ENCODE data around the gene FOLR1. TPM values are rescaled to one million over a fixed set of nuclear protein-coding genes. Genes with fewer than 3 reads are reported as not detected.
A peak's percentile ranks its signal among the peaks of the same experiment; 100 is the strongest.

Gene FOLR1
- total RNA-seq, 1 donor from 2014 or later, result not detected

DNA sequence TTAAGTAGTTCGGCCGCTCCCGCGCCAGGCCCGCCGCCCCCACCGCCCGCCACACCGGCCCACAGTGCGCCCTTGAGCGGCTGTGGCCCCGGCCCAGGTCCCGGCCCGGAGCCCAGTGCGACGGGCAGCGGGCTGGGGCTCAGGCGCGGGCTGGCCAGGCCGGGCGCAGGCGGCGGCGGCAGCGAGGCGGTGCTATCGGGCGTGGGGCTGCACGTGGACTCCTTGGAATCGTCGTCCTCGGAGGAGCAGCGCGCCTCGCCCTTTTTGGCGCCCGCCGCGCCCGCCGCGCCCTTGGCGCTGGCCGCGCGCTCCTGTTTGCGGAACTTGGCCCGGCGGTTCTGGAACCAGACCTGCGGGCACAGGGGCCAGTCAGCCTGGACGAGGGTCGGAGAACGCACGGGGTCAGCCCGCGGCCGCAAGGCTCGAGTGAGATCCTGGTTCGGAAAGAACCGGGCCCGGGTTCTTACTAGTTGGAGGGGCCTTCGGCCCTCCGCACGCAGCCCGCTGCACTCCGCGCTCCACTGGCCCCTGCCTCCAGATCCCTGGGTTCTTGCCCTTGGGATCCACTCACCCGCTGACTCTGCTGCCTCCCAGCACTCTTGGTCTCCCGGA lies 48.0 kb downstream of the FOLR1 start:
- H3K9me3 Mint-ChIP-seq, result no peaks in the 10 kb centered on the region
- H3K4me1 Mint-ChIP-seq, result peaks cover 26% of the 10 kb centered on the region
- TF ChIP-seq, protein P1, sequence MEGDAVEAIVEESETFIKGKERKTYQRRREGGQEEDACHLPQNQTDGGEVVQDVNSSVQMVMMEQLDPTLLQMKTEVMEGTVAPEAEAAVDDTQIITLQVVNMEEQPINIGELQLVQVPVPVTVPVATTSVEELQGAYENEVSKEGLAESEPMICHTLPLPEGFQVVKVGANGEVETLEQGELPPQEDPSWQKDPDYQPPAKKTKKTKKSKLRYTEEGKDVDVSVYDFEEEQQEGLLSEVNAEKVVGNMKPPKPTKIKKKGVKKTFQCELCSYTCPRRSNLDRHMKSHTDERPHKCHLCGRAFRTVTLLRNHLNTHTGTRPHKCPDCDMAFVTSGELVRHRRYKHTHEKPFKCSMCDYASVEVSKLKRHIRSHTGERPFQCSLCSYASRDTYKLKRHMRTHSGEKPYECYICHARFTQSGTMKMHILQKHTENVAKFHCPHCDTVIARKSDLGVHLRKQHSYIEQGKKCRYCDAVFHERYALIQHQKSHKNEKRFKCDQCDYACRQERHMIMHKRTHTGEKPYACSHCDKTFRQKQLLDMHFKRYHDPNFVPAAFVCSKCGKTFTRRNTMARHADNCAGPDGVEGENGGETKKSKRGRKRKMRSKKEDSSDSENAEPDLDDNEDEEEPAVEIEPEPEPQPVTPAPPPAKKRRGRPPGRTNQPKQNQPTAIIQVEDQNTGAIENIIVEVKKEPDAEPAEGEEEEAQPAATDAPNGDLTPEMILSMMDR (conservative IDR thresholded peaks at IDR 0.05), result no peak
- H3K36me3 Mint-ChIP-seq (ENCODE audit: low read depth), result peaks cover 23% of the 10 kb centered on the region
- no peak for DNase-seq (ENCODE audit: low read depth, low spot score)
- H3K27me3 Mint-ChIP-seq (ENCODE audit: low read depth), result peaks cover 51% of the 10 kb centered on the region
- H3K27ac Mint-ChIP-seq (ENCODE audit: unreplicated experiment), result peak overlapping the region; percentile 12
- H3K4me3 Mint-ChIP-seq, result peak overlapping the region; percentile 82

DNA sequence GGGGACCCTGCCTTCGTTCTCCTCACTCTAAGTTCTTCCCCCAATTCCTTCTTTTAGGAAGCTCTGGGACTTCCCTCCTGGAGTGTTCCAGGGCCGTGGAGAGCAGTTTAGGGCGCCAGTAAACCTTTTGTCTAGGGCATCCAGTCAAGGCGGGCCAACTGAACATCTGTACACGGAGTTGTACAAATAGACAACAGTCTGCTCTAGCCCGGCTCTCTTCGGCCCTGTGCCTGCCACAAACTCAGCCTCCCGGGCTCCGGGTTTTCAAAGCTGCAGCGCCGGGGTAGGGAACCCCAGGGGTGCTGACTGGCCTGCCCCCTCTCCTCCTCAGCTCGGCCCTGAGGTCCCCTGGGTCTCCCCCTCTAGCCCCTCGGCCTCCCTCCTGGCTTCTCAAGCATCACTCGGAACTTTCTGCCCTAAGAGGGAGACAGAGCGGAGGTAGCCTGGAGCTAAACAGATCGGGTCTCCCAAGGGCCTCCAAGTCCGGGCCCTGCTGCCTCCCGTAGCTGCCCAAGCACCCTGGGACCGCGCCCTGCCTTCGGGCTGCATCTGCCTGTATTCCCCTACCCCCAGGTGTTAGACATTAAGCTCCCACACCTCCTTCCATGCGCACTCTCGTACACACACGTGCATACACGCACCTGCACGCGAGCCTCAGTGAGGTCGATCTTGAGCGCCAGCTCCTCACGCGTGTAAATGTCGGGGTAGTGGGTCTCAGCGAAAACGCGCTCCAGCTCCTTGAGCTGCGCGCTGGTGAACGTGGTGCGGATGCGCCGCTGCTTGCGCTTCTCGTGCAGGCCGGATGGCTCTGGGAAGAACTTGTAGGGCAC lies 48.7 kb downstream of the FOLR1 start:
- H3K27ac Mint-ChIP-seq (ENCODE audit: unreplicated experiment), result peak overlapping the region; percentile 71
- H3K27me3 Mint-ChIP-seq (ENCODE audit: low read depth), result peaks cover 51% of the 10 kb centered on the region
- peak overlapping the region; percentile 82 for H3K4me3 Mint-ChIP-seq

DNA sequence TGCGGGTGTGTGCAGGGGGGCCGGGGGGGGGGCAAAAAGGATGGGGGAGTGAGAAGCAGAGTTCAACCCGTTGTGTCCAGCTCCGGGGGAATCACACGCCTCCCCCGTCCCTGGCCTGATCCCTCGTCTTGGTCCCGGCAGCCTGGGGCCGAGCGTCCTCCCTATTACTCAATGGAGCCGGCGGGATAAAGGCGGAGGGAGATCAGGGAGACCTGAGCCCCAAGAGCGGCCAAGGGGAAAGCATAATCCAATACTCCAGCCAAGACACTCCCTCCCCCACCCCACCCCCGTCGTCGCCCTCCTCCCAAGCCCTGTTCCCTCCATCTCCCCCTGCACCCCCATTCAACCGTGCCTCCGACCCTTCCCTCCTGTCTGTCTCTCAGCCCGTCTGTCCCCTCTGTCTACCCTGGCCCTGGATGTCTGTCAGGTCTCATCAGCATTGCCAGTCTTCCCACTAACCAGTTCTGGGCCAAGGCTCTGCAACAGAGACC lies 49.4 kb downstream of the FOLR1 start:
- H3K27me3 Mint-ChIP-seq (ENCODE audit: low read depth), result peaks cover 51% of the 10 kb centered on the region
- peak overlapping the region; percentile 67 for H3K4me3 Mint-ChIP-seq
- TF ChIP-seq, protein P1 (conservative IDR thresholded peaks at IDR 0.05), result no peak
- DNase-seq (ENCODE audit: low read depth, low spot score), result no peak
- no peak overlapping the region for H3K27ac Mint-ChIP-seq (ENCODE audit: unreplicated experiment)
- H3K4me1 Mint-ChIP-seq, result peaks cover 27% of the 10 kb centered on the region
- peaks cover 23% of the 10 kb centered on the region for H3K36me3 Mint-ChIP-seq (ENCODE audit: low read depth)
- no peaks in the 10 kb centered on the region for H3K9me3 Mint-ChIP-seq

More for the DNA sequence above, 48.7 kb downstream of the FOLR1 start:
- Mint-ChIP-seq H3K4me1 (peaks cover 27% of the 10 kb centered on the region), H3K9me3 (no peaks in the 10 kb centered on the region), H3K36me3 (ENCODE audit: low read depth) (peaks cover 23% of the 10 kb centered on the region)
- no peak for DNase-seq (ENCODE audit: low read depth, low spot score)
- TF ChIP-seq, protein P1 (conservative IDR thresholded peaks at IDR 0.05), result no peak

DNA sequence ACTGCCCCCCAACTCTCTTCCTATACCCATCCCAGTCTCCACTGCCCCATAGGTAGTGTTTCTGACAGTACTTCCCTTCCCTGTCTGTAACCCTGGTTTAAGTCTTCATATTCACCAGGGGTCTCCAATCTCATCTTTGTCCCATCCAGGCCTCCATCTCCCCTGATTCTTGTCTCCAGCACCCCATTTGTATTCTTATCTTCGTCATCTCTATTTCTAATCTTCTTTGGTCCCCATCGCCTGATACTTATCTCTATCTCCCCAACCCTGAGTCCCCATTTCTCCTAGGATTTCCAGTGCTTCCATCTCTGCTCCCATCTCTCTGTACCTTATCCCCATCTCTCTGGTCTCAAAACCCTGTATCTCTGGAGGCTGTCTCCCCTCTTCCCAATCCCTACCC lies 50.2 kb downstream of the FOLR1 start:
- TF ChIP-seq, protein P1 (conservative IDR thresholded peaks at IDR 0.05), result no peak
- no peaks in the 10 kb centered on the region for H3K9me3 Mint-ChIP-seq
- H3K36me3 Mint-ChIP-seq (ENCODE audit: low read depth), result peaks cover 18% of the 10 kb centered on the region
- peaks cover 51% of the 10 kb centered on the region for H3K27me3 Mint-ChIP-seq (ENCODE audit: low read depth)
- H3K27ac Mint-ChIP-seq (ENCODE audit: unreplicated experiment), result no peak overlapping the region
- peaks cover 27% of the 10 kb centered on the region for H3K4me1 Mint-ChIP-seq
- no peak for DNase-seq (ENCODE audit: low read depth, low spot score)
- H3K4me3 Mint-ChIP-seq, result peak overlapping the region; percentile 76

DNA sequence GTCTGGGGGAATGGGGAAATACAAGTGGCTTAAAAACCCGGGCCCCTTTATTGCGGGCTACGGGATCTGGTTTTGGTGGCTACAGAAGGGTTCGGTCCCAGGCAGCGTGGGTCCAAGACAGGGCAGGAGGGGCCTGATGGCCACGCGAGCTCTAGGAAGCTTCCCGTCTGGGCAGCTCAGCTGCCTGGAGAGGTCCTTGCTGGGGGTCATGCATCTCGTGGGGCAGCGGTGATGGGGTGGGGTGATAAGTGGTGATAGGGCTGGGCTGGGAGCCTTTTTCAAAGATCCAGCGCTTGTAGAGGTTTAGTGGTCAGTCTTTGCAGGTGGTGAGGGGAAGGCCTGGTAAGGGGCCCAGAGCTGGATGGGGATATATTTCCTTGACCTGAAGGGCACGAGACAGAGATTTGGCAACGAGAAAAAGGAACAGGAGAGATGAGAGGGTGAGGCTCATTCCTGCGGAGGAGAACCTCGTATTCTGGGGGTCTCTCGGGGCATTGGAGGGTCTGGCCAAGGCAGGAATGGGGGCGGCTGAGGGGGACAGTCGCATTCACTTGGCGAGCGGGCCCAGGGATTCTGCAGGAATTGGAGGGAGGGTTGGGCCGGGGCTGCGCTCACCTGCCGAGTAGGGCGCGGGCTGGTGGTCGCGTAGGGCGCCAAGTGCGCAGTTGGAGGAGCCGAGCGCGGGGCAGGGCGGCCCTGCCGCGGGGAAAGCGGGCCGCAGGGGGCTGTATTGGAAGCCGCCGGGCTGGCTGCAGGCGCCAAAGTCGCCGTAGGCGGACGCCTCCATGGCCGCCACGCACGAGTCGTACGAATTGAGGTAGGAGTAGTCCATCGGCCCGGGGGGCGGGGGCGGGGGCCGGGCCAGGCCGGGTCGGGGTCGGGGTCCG lies 51.5 kb downstream of the FOLR1 start:
- H3K4me3 Mint-ChIP-seq, result peak overlapping the region; percentile 81
- DNase-seq (ENCODE audit: low read depth, low spot score), result no peak
- H3K36me3 Mint-ChIP-seq (ENCODE audit: low read depth), result peaks cover 16% of the 10 kb centered on the region
- TF ChIP-seq, protein P1 (conservative IDR thresholded peaks at IDR 0.05), result no peak
- H3K4me1 Mint-ChIP-seq, result peaks cover 27% of the 10 kb centered on the region
- no peaks in the 10 kb centered on the region for H3K9me3 Mint-ChIP-seq
- peaks cover 53% of the 10 kb centered on the region for H3K27me3 Mint-ChIP-seq (ENCODE audit: low read depth)
- H3K27ac Mint-ChIP-seq (ENCODE audit: unreplicated experiment), result no peak overlapping the region

Data from neural crest cell (in vitro differentiated cells).